Measurements from ENCODE around the gene GPRC5C.

The GPRC5C gene

DNA sequence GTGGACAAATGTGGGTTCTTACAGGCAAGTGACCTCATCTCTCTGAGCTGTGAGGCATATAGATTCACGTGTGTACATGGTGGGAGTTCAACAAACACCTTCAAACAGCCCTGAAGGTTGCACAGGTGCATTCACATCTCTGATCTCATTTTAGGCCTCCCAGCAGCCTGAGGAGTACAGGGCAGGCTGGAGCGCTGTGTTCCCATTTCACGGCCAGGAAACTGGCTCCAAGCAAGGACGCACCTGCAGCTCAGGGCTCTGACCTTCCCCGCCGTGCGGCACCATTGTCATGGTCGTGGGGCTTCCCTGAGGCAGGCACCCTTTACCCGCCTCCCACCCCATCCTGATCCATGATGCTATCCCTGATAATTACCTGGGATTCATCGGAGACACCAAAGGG, 29.7 kb downstream of the GPRC5C start:
- no peak overlapping the region for H3K27ac ChIP-seq
- TF ChIP-seq, protein P1, sequence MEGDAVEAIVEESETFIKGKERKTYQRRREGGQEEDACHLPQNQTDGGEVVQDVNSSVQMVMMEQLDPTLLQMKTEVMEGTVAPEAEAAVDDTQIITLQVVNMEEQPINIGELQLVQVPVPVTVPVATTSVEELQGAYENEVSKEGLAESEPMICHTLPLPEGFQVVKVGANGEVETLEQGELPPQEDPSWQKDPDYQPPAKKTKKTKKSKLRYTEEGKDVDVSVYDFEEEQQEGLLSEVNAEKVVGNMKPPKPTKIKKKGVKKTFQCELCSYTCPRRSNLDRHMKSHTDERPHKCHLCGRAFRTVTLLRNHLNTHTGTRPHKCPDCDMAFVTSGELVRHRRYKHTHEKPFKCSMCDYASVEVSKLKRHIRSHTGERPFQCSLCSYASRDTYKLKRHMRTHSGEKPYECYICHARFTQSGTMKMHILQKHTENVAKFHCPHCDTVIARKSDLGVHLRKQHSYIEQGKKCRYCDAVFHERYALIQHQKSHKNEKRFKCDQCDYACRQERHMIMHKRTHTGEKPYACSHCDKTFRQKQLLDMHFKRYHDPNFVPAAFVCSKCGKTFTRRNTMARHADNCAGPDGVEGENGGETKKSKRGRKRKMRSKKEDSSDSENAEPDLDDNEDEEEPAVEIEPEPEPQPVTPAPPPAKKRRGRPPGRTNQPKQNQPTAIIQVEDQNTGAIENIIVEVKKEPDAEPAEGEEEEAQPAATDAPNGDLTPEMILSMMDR (conservative IDR thresholded peaks at IDR 0.05; ENCODE audit: low read depth), result no peak
- CTCF ChIA-PET, result no interaction called here
- POLR2A ChIA-PET (ENCODE audit: low non-redundant PET), result no interaction called here
- DNase-seq (ENCODE audit: low spot score), result no peak

DNA sequence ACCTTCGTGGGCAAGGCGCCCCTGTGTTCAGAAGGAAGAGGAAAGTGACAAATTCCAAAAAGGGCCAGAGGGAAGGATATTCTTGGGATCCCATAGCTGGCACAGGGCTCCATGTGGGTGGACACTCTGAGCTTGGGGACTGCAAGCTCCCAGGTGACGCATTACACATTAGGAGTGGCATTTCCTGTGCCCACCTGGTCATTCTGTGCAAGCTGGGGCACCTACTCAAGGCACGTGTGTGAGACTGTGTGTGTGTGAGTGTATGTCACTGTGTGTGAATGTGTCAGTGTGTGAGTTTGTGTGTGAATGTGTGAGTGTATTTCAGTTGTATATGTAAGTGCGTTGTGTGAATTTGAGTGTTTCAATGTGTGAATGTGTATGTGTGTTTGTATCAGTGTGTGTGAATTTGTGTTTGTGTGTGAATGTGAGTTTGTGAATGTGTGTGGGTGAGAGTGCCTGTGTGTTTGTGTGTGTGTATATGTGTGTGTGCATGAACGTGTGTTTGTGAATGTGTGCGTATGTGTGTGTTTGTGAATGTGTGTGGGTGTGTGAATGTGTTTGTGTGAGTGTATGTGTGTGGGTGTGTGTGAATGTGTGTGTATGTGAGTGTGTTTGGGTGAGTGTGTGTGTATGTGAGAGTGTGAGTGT, 33.0 kb downstream of the GPRC5C start:
- DNase-seq (ENCODE audit: low spot score), result no peak
- TF ChIP-seq, protein P1 (conservative IDR thresholded peaks at IDR 0.05; ENCODE audit: low read depth), result no peak
- POLR2A ChIA-PET (ENCODE audit: low non-redundant PET), result no interaction called here
- no peak overlapping the region for H3K27ac ChIP-seq
- CTCF ChIA-PET, result interaction anchor here (0.6 kb wide), 1 partner anchor 27 kb away, joined by 3 read pairs; no protein-coding TSS in a partner anchor

DNA sequence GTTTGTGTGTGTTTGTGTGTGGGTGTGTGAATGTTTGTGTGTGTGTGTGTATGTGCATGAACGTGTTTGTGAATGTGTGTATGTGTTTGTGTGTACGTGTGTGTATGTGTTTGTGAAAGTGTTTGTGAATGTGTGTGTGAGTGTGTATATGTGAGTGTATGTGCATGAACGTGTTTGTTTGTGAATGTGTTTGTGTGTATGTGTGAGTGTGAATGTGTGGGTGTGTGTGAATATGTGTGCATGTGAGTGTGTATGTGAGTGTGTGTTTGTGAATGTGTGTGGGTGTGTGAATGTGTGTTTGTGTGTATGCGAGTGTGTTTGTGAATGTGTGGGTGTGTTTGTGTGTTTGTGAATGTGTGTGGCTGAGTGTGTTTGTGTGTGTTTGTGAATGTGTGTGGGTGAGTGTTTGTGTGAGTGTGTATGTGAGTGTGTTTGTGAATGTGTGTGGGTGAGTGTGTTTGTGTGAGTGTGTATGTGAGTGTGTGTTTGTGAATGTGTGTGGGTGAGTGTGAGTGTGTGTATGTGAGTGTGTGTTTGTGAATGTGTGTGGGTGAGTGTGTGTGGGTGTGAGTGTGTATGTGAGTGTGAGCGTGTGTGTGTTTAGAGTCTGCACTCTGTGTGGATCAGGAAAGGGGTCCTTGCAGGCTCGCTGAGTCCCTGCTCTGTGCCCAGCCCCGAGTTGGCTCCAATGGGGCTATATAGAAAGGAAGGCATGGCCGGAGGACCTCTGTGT, 33.7 kb downstream of the GPRC5C start:
- CTCF ChIA-PET, result no interaction called here

DNA sequence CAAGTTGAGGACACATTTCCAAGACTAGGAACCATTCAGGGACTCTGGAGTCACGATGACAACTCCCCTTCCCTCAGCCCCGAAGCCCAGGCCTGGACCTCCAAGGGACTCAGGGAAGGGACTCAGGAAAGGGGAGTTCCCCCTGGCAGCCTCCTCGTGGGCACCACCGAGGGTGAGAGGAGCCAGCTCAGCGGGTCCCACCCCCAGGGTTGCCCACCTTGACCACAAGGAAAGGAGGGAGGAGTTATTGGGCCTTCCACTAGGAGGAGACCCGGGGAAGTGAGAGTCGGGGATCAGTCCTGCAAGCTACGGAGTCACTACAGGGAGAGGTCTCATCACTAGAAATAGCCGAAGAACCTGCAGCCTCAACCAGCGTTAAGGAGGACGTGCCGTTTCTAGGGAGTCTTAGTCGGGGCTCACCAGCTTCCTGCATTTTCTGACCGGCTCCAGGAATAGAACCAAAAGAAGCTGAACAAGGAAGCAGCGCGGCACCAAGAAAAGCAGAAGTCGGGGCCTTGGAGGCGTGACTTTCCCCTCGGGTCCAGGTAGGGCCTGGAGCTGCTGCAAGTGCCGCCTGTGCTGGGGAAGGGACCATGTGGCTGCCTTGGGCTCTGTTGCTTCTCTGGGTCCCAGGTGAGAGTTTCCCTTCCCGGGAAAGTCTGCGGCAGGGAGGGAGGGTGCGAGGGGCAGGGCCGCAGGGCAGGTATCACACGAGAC, 34.4 kb downstream of the GPRC5C start, which contains the start of gene CD300A:
CD300A (plus strand) TSS at position 524 of the 717 bp plus-strand sequence; CDS start at position 594, 70 bp downstream.
- TF ChIP-seq, protein P1 (conservative IDR thresholded peaks at IDR 0.05; ENCODE audit: low read depth), result no peak
- no peak within 1 kb of the TSS for H3K27ac ChIP-seq
- ChIA-PET POLR2A (ENCODE audit: low non-redundant PET) (no interaction called here), CTCF (no interaction called here)
- DNase-seq (ENCODE audit: low spot score), result no peak

More for the DNA sequence above, 33.7 kb downstream of the GPRC5C start:
- TF ChIP-seq, protein P1 (conservative IDR thresholded peaks at IDR 0.05; ENCODE audit: low read depth), result no peak
- no peak for DNase-seq (ENCODE audit: low spot score)
- H3K27ac ChIP-seq, result no peak overlapping the region
- POLR2A ChIA-PET (ENCODE audit: low non-redundant PET), result no interaction called here

DNA sequence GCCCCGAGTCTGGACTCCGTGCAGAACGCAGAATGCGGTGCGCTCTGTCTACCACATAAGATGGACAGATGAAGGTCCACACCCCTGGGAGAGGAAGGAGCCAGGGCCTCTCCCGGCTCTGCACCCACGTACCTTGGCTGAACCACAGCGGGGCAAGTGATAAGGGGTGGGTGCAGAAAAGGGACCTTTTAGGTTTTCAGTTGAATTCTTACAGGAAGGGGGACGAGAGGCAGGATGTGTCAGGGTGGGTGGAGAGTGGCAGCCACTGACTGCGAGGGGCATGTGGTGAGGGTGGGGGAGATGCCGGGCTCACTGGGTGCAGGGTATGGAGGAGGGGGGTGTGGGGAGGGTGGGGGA, 34.9 kb downstream of the GPRC5C start:
- no peak overlapping the region for H3K27ac ChIP-seq
- ChIA-PET POLR2A (ENCODE audit: low non-redundant PET) (no interaction called here), CTCF (no interaction called here)
- TF ChIP-seq, protein P1 (conservative IDR thresholded peaks at IDR 0.05; ENCODE audit: low read depth), result no peak
- DNase-seq (ENCODE audit: low spot score), result no peak

DNA sequence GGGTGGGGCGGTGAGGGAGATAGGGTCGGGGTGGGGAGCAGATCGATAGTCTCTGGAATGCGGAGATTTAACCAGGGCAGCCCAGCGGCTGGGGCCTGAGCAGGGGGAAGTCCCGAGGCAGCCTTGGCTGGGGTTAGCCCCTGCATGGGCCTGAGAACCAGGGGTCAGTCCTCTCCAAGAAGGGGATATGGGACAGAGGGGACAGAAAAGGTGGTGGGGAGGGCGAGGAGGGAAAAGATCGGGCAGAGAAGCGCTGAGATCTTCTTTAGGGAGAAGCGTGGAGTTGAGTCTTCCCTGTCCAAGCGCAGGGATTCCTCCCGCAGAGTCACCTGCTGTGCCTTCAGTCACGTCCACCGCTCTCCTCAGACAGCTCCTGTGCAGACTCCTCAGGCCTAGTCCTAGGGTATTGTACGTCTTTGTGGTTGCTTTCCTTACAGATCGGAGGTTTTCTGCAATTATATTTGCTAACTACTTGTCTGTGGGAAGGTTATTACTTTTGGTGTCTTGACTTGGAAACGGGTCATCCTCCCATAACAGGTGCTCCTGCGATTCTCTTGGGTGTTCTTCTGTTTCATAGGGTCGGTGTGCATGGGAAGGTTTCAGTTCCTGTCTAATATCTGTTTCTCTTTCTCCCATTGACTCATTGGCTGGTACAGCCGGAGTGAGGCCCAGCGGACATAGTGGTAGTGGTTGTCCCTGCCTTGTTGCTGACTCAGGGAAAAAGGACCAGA, 35.5 kb downstream of the GPRC5C start:
- no peak overlapping the region for H3K27ac ChIP-seq
- DNase-seq (ENCODE audit: low spot score), result no peak
- POLR2A ChIA-PET (ENCODE audit: low non-redundant PET), result no interaction called here
- CTCF ChIA-PET, result no interaction called here
- TF ChIP-seq, protein P1 (conservative IDR thresholded peaks at IDR 0.05; ENCODE audit: low read depth), result no peak

Measured in RWPE1 (cell line).